ENCODE results near the gene INSR. TPM values are rescaled to one million over a fixed set of nuclear protein-coding genes. Genes with fewer than 3 reads are reported as not detected.
"Not testable (repeated sequence)": the region's sequence is repeated elsewhere in the genome, so short reads cannot be mapped to it uniquely, and the experiment has no call there.

INSR gene
- polyA plus RNA-seq, 3 donors = 10.2 to 33.5 (median 15.5) TPM

DNA sequence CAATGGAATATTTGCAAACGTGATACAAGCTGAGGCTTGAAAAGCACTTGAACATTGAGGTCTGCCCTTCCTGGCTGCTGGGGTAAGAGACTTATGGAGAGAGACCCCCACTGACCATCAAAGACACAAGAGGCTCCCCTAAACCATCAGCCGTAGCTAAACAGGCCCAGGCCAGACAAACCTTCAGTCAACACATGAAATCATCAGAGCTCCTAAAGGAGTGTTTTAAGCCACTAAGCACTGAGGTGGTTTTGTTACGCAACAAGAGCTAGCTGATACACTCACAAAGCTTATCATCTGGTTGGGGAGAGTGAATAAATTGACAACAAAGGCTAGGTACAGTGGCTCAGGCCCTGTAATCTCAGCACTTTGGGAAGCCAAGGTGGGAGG lies 114.3 kb downstream of the INSR start:
- no peak overlapping the region for H3K27ac ChIP-seq (ENCODE audit: low read depth, low read length)
- 52 to 88% (median 76%) methylated on average over 3 of the region's 3 CpGs for WGBS, 3 donors

DNA sequence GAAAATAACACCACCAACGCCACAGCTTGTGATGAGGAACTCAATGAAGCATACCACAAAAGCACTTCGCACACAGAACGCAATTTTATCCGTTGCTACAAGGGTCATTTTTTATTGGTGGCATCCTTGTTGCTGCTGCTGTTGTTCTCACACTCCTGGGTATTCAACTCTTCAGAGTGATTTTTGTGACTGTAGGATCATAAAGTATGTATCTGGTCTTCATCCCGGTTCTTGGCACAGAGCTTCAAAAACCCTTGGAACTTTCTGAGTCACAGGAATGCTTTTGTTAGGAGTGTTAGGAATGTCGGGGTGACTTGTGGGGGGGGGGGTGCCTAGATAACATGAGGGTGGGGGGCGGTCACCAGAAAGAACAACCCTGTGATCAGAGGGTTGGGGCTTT lies 116.3 kb downstream of the INSR start:
- WGBS, 3 donors = 68 to 80% (median 68%) methylated on average over 6 to 7 of the region's 7 CpGs
- no peak overlapping the region for H3K27ac ChIP-seq (ENCODE audit: low read depth, low read length)

DNA sequence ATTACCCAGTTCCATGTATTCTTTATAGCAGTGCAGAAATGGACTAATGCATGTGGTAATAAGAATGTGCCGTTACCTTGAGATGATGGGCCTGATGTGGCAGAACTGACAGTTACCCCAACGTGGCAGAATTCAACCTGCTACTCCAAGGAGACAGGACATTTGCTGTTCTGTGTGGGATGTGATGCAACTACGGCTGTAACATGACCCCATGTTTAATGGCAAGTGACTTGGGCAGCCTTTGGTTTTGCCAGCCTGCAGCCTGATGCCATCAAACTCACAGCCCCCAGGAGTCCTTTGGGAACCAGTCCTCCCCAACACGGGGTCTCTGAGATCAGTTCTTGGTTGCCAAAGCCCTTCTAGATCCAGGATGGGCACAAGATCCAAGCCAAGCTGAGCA lies 117.4 kb downstream of the INSR start:
- 83 to 87% (median 86%) methylated on average over 4 of the region's 4 CpGs for WGBS, 3 donors
- H3K27ac ChIP-seq (ENCODE audit: low read depth, low read length) = no peak overlapping the region

DNA sequence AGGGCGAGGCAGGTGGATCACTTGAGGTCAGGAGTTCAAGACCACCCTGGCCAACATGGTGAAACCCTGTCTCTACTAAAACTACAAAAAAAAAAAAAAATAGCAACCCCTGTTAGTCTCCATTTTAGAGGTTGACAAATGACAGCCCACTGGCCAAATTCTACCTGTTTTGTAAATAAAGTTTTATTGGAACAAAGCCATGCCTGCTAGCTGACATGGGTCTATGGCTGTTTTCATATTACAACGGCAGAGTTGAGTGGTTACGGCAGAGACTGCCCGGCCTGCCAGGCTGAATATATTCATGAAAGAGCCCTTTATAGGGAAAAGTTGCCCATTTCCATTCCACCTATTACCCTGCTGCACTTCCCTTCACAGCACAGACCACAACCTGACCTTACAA lies 121.4 kb downstream of the INSR start:
- no peak overlapping the region for H3K27ac ChIP-seq (ENCODE audit: low read depth, low read length)
- WGBS, 3 donors = 94 to 97% (median 96%) methylated on average over 4 of the region's 4 CpGs

DNA sequence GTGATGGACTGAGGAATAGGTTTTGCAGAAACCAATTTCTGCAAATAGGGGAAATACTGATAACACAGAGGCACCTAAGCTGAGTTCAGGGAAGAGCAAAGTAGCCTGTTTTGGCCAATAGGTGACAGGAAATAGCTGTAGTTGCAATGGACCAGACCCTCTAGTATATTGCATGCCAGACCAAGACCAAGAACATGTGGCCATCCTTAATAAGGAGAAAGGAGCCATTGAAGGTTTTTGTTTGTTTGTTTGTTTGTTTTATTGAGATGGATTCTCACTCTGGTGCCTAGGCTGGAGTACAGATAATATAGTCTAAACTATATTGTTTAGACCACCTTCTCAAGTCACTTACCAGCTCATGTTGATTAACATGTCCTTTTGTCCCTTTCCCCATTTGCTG lies 123.2 kb downstream of the INSR start:
- no peak overlapping the region for H3K27ac ChIP-seq (ENCODE audit: low read depth, low read length)

DNA sequence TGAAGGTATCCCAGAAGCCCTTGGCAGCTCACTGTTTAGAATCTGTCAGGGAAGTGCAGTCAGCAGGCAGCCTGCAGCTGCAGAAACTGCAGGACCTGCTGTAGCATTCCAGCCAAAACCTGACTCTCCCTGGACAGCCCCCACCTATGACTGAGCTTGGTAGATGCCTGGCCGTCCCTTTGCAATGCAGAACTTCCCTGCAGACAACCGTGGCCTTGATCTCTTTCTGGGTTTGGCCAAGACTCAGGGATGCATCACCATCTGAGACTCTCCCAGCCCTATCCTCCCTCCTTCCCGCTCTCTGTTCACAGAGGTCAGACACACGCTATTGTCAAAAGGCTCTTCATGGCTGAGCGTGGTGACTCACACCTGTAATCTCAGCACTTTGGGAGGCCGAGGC lies 125.3 kb downstream of the INSR start:
- WGBS, 3 donors = 61 to 89% (median 86%) methylated on average over 6 of the region's 6 CpGs

DNA sequence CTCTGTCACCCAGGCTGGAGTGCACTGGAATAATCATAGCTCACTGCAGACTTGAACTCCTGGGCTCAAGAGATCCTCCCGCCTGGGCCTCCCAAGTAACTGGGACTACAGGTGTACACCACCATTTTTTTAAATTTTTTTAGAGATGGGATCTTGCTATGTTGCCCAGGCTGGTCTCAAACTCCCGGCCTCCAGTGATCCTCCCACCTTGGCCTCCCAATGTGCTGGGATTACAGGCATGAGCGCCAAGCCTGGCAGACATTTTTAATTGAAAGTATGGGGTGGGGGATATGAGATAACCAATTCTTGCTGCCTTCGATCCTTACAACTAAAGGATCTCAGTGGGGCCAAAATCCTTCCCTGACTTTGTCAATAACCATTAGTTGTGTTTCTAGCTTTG lies 132.9 kb downstream of the INSR start:
- H3K27ac ChIP-seq (ENCODE audit: low read depth, low read length) = no peak overlapping the region
- 86 to 99% (median 97%) methylated on average over 4 of the region's 4 CpGs for WGBS, 3 donors

More for the DNA sequence above, 125.3 kb downstream of the INSR start:
- no peak overlapping the region for H3K27ac ChIP-seq (ENCODE audit: low read depth, low read length)

DNA sequence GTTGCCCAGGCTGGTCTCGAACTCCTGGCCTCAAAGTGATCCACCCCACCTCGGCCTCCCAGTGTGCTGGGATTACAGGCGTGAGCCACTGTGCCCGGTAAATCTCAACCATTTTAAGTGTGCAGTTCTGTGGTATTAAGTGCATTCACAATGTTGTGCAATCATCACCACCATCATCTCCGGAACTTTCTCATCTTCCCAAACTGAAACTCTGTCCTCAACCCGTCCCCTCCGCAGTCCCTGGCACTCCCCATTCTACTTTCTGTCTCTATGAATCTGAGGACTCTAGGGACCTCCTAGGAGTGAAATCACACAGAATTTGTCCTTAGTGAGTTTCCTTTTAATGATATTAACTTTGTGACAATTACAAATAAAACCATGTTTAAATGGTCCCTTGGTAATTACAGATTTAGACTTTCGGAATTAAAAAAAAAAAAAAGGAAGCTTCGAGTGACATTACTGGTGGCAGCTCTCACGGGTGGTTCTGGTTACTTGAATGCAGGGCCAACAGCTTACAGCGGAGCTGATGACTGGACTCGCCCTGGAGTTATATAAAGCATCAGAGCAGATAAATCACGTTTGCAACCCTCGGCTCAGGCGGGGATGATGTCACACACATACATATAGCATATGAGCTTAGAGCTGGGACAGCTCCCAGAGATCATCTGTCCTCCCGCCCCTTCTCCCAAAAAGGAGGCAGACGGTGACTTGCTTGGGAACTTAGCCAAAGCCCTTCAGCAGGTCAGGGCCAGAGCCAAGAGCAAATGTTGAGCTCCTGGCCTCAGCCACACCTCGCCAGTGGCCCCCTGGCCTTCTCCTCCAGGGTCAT lies 134.9 kb downstream of the INSR start:
- no peak overlapping the region for H3K27ac ChIP-seq (ENCODE audit: low read depth, low read length)
- WGBS, 3 donors = 50 to 73% (median 51%) methylated on average over 18 of the region's 18 CpGs

DNA sequence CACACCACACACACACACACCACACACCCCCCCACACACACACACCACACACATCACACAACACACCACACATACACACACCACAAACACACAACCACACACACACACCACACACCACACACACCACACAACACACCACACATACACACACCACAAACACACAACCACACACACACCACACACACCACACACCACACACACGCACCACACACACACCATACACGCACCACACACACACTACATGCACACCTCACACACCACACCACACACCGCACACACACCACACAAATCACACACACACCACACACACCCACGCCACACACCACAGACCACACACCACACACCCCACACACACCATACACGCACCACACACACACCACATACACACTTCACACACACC lies 141.2 kb downstream of the INSR start:
- WGBS, 3 donors = 79 to 87% (median 81%) methylated on average over 5 of the region's 5 CpGs
- H3K27ac ChIP-seq (ENCODE audit: low read depth, low read length) = no peak overlapping the region

DNA sequence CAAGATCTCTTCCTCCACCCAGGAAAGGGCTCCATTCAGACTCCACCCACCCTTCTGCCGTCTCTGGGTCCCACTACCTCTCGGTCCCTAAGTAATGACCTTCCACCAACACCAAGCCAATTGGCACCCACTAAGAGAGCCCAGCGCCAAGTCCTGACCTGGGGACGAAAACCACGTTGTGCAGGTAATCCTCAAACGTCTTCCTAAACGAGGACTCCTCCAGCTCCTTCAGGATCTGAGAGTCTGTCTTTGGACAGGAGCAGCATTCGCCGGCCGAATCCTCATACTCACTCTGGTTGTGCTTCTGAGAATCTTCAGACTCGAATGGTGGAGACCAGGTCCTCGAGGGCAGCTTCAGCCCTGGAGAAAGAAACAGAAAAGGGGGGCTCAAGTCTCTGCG lies 141.6 kb downstream of the INSR start:
- 74 to 76% (median 75%) methylated on average over 13 of the region's 13 CpGs for WGBS, 3 donors
- no peak overlapping the region for H3K27ac ChIP-seq (ENCODE audit: low read depth, low read length)

DNA sequence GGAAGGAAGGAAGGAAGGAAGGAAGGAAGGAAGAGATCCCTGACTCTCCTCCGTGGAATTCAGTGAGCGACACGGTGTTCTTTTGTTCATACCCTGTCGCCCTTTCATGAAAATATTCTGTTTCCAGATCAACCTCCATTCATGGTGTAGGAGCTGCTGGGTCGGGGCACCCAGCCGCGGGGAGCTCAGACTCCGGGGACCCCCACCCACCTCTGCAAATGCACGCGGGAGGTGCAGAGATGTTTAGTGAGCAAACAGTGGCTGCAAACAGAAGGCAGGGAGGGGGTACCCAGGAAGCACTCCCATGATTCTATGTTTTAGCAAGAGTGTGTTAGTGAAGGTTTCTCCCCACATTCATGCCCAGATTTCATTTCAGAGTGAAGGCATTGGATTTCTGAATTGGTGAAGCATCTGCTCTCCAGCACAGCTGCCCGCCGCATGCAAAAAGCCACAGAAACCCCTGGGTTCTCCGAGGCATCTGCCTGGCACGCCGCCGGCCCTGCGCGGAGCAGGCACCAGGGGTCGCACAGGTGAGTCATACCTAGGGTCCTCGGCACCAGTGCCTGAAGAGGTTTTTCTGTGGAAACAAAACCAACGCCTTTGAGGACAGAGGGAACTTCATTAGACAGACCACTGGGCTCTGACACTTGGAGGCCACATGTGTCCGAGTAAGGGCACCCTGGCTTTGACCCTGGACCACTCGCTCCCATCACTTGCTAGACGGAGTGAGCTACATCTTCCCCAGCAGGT lies 144.1 kb downstream of the INSR start:
- WGBS, 3 donors = 79 to 87% (median 81%) methylated on average over 24 of the region's 24 CpGs
- no peak overlapping the region for H3K27ac ChIP-seq (ENCODE audit: low read depth, low read length)

DNA sequence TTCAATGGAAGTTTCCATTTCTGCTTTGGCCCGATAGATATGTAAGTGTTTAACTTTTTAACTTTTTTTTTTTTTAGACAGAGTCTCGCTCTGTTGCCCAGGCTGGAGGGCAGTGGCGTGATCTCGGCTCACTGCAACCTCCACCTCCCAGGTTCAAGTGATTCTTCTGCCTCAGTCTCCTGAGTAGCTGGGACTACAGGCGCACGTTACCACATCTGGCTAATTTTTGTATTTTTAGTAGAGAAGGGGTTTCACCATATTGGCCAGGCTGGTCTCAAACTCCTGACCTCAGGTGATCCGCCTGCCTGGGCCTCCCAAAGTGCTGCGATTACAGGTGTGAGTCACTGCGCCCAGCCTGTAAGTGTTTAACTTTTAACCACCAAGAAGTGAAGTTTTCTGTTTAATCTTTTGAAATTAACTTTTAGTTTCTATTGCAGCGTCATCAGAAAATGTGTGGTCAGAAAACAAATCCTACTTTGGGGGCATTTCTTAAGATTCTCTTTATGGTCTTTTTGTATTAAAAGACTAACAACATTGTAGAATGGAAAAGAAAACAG lies 147.0 kb downstream of the INSR start:
- 92 to 96% (median 95%) methylated on average over 10 of the region's 10 CpGs for WGBS, 3 donors
- H3K27ac ChIP-seq (ENCODE audit: low read depth, low read length) = not testable (repeated sequence)

DNA sequence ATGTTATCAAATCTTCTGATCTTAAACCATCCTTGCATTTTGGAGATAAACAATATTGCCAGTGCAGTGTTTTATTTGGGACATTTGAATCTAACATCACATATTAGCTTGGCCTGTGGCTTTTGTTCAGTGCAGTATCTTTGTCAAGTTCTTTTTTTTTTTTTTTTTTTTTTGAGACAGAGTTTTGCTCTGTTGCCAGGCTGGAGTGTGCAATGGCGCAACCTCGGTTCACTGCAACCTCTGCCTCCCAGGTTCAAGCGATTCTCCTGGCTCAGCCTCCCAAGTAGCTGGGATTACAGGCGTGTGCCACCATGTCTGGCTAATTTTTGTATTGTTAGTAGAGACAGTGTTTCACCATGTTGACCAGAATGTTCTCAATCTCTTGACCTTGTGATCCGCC lies 148.1 kb downstream of the INSR start:
- WGBS, 3 donors = 93 to 99% (median 93%) methylated on average over 5 of the region's 5 CpGs
- not testable (repeated sequence) for H3K27ac ChIP-seq (ENCODE audit: low read depth, low read length)

DNA sequence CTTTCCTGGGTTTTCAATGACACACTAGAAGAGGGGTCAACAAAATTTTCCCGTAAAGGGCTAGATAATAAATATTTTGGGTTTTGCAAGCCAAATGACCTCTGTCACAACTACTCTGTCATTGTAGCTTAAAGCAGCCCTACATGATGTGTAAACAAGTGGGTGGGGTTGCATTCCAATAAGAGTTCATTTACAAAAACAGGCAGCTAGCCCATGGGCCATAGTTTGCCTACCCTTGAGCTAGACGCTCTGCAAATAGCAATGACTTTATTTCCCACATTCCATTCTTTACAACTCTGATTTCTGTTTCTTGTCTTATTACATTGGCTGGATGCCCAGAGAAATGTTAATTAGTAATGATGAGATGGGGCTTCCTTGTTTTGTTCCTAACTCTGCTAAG lies 148.7 kb downstream of the INSR start:
- no peak overlapping the region for H3K27ac ChIP-seq (ENCODE audit: low read depth, low read length)

DNA sequence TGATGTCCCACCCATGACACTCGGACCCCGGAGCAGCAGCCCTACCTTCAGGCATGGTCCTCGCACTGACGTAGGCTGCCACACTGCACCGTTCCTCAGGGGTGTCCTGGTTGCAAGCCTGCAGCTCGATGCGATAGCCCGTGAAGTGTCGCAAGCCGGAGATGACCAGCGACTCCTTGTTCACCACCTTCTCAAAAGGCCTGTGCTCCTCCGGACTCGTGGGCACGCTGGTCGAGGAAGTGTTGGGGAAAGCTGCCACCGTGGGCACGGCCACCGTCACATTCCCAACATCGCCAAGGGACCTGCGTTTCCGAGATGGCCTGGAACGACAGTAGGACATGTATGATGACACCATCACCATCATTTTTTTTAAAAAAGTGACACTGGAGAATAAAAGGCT lies 151.4 kb downstream of the INSR start:
- WGBS, 3 donors = 96 to 97% (median 96%) methylated on average over 22 of the region's 22 CpGs
- no peak overlapping the region for H3K27ac ChIP-seq (ENCODE audit: low read depth, low read length)

More for the DNA sequence above, 148.7 kb downstream of the INSR start:
- 25 to 57% (median 54%) methylated on average over 2 of the region's 2 CpGs for WGBS, 3 donors

DNA sequence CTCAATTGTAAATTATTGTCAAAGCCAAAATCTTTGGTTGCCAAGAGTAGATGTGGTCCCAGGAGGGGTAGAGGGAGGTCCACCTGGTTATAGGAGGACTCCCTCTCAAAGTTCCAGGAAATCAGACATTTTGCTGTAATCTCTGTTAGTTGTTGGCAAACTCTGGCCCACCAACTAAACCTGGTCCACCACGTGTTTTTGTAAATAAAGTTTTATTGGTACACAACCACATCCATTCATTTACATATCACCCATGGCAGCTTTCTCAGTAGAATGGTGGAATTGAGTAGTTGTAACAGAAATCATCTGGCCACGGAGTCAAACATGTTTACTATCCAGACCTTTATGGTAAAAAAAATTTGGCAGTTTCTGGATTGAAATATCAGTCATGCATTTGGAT lies 154.1 kb downstream of the INSR start:
- no peak overlapping the region for H3K27ac ChIP-seq (ENCODE audit: low read depth, low read length)
- WGBS, 3 donors = 75 to 93% (median 80%) methylated on average over 2 of the region's 2 CpGs

DNA sequence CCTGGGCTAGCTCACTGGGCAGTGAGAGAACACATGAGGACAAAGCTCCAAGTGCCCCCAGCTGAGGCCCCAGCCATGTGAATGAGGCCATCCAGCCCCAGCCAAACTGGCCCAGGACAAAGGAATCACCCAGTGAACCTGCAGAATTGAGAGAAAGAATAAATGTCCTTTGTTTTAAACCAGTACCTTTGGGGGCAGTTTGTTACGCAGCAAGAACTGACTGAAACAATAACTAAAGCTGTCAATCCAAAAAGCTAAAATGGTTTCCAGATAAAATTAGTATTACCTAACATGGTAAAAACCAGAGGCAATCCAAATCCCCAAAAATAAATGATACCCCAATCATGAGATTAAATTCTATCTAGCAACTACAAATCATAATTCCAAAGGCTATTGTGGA lies 155.1 kb downstream of the INSR start:
- WGBS, 3 donors = 98 to 100% (median 100%) methylated on average over 1 of the region's 1 CpG
- H3K27ac ChIP-seq (ENCODE audit: low read depth, low read length) = no peak overlapping the region

DNA sequence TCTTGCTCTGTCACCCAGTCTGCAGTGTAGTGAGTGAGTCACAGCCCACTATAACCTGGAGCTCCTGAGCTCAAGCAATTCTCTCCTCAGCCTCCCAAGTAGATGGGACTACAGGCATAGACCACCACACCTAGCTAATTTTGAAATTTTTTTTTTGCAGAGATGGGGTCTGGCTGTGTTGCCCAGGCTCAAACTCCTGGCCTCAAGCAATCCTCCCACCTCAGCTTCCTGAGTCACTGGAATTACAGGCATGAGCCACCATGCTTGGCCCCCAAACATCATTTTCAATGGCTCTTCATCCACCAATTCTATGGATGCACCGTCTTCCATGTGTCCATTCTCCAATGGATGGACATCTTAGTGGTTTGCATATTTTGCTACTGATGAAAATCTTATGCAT lies 155.8 kb downstream of the INSR start:
- H3K27ac ChIP-seq (ENCODE audit: low read depth, low read length) = no peak overlapping the region
- 96 to 100% (median 100%) methylated on average over 1 of the region's 1 CpG for WGBS, 3 donors

DNA sequence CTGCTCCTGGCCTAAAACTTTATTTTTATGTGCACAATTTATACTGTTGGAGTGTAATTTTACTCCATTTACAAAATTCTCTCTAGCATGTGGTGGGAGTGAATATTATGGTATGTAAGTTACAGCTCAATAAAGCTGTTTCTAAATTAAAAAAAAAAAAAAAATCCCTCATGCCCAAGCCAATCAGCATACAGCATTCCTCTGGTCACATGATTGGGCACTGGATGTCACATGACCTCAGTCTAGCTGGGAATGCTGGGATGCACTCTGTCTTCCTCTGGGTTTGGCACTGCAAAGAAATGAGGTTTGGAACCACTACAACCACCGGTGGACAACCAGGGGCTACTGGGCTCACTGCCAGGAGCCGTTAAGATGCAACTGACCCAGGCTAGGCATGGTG lies 157.1 kb downstream of the INSR start:
- H3K27ac ChIP-seq (ENCODE audit: low read depth, low read length) = no peak overlapping the region
- WGBS, 3 donors = 40 to 65% (median 62%) methylated on average over 2 of the region's 2 CpGs

DNA sequence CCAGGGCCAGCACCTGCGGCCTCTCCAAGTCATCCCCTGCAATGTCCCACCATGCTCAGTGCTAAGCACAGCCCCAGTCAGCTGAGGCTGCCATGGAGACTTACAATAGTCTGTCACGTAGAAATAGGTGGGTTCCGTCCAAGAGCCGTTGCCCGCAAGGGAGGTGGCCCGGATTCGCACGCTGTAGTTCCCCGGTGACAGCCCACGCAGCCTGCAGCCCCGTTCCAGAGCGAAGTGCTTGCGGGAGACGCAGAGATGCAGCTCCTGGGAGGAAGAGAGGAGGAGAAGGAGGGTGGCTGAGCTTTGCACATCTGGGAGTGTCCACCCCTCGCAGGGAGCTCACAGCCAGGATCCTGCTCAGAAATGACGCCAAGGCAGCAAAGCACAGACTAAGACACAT lies 162.2 kb downstream of the INSR start:
- WGBS, 3 donors = 96 to 97% (median 96%) methylated on average over 16 of the region's 16 CpGs

More for the DNA sequence above, 162.2 kb downstream of the INSR start:
- no peak overlapping the region for H3K27ac ChIP-seq (ENCODE audit: low read depth, low read length)
